Measurements from ENCODE around the gene DPCD. TPM values are rescaled to one million over a fixed set of nuclear protein-coding genes. Genes with fewer than 3 reads are reported as not detected.

The DPCD gene
- total and polyA plus RNA-seq, 4 donors, result 5.1 to 6.9 (median 5.6) TPM

DNA sequence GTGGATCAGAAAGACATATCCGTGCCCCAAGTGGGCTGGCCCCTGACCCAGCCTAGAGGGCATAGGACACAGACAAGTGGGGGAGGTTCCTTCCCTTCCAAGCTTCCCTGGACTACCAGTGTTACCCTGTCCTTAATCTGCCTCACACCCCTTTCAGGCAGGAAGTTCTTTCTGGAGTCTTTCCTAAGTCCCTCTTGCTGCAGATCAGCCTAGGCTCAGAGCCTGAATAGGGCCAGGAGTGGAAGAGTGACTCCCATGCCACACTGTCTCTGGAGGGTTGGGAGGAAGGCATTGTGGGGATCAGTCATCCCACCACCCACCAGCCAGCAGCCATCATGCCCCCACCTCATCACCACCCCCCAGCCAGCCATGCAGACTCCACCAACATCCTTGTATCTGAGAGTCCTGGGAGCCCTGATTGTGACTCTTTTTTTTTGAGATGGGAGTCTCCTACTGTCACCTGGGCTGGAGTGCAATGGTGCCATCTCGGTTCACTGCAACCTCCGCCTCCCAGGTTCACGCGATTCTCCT is 22.7 kb upstream of the DPCD start:
- Histone ChIP-seq H3K9me3 (ENCODE audit: control insufficient read depth in 4 of 4, low read length in 3 of 4) (no peaks in the 10 kb centered on the region), H3K9ac (ENCODE audit: low read depth in 1 of 2, low read length in 2 of 2) (no peak overlapping the region), H3K4me1 (ENCODE audit: control insufficient read depth in 4 of 4, insufficient read depth in 4 of 4, low read length in 3 of 4) (peaks cover 5 to 12% (median 9%) of the 10 kb centered on the region in 4 donors), H3K27ac (ENCODE audit: low read depth in 1 of 2, low read length in 2 of 2) (no peak overlapping the region), H3K4me3 (ENCODE audit: low read depth in 1 of 3, low read length in 3 of 3) (no peak overlapping the region), H3K36me3 (ENCODE audit: control insufficient read depth in 4 of 4, insufficient read depth in 3 of 4, low read depth in 1 of 4, low read length in 3 of 4) (no peaks in the 10 kb centered on the region), H3K27me3 (ENCODE audit: control insufficient read depth in 4 of 4, insufficient read depth in 4 of 4, low read length in 3 of 4) (peaks cover 0 to 7% (median 5%) of the 10 kb centered on the region in 4 donors)
- no peak for DNase-seq (ENCODE audit: low spot score)
- TF ChIP-seq YY1 (IDR thresholded peaks at IDR 0.05), result no peak
- TF ChIP-seq NR2F2 (IDR thresholded peaks at IDR 0.05), result no peak
- TF ChIP-seq GABPA (IDR thresholded peaks at IDR 0.05 in 1 of 2, conservative IDR thresholded peaks at IDR 0.05 in 1 of 2), result no peak
- no peak for TF ChIP-seq ATF3 (IDR thresholded peaks at IDR 0.05)
- TF ChIP-seq FOXA2 (IDR thresholded peaks at IDR 0.05), result no peak
- TF ChIP-seq, protein P1, sequence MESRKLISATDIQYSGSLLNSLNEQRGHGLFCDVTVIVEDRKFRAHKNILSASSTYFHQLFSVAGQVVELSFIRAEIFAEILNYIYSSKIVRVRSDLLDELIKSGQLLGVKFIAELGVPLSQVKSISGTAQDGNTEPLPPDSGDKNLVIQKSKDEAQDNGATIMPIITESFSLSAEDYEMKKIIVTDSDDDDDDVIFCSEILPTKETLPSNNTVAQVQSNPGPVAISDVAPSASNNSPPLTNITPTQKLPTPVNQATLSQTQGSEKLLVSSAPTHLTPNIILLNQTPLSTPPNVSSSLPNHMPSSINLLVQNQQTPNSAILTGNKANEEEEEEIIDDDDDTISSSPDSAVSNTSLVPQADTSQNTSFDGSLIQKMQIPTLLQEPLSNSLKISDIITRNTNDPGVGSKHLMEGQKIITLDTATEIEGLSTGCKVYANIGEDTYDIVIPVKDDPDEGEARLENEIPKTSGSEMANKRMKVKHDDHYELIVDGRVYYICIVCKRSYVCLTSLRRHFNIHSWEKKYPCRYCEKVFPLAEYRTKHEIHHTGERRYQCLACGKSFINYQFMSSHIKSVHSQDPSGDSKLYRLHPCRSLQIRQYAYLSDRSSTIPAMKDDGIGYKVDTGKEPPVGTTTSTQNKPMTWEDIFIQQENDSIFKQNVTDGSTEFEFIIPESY (IDR thresholded peaks at IDR 0.05), result no peak
- no peak for TF ChIP-seq RAD21 (IDR thresholded peaks at IDR 0.05)
- TF ChIP-seq, protein P2, sequence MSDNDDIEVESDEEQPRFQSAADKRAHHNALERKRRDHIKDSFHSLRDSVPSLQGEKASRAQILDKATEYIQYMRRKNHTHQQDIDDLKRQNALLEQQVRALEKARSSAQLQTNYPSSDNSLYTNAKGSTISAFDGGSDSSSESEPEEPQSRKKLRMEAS (IDR thresholded peaks at IDR 0.05), result no peak
- TF ChIP-seq, protein P3, sequence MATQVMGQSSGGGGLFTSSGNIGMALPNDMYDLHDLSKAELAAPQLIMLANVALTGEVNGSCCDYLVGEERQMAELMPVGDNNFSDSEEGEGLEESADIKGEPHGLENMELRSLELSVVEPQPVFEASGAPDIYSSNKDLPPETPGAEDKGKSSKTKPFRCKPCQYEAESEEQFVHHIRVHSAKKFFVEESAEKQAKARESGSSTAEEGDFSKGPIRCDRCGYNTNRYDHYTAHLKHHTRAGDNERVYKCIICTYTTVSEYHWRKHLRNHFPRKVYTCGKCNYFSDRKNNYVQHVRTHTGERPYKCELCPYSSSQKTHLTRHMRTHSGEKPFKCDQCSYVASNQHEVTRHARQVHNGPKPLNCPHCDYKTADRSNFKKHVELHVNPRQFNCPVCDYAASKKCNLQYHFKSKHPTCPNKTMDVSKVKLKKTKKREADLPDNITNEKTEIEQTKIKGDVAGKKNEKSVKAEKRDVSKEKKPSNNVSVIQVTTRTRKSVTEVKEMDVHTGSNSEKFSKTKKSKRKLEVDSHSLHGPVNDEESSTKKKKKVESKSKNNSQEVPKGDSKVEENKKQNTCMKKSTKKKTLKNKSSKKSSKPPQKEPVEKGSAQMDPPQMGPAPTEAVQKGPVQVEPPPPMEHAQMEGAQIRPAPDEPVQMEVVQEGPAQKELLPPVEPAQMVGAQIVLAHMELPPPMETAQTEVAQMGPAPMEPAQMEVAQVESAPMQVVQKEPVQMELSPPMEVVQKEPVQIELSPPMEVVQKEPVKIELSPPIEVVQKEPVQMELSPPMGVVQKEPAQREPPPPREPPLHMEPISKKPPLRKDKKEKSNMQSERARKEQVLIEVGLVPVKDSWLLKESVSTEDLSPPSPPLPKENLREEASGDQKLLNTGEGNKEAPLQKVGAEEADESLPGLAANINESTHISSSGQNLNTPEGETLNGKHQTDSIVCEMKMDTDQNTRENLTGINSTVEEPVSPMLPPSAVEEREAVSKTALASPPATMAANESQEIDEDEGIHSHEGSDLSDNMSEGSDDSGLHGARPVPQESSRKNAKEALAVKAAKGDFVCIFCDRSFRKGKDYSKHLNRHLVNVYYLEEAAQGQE (IDR thresholded peaks at IDR 0.05), result no peak
- WGBS, result 81% methylated on average over 5 of the region's 5 CpGs

DNA sequence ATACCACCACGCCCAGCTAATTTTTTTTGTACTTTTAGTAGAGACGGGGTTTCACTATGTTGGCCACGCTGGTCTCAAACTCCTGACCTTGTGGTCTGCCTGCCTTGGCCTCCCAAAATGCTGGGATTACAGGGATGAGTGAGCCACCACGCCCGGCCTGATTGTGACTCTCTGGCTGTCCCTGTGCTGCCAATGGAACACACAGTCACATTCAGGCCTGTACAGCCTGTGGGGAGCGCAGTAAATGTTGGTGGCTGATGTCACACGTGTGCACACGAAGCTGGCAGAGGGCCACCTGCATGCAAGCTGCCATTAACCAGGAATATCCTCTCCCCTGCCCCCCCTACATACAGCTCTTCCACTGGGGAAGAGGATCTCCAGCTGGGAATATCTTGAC is 22.2 kb upstream of the DPCD start:
- H3K27me3 ChIP-seq (ENCODE audit: control insufficient read depth in 4 of 4, insufficient read depth in 4 of 4, low read length in 3 of 4), result peaks cover 0 to 7% (median 5%) of the 10 kb centered on the region in 4 donors
- DNase-seq (ENCODE audit: low spot score), result no peak
- H3K27ac ChIP-seq (ENCODE audit: low read depth in 1 of 2, low read length in 2 of 2), result no peak overlapping the region
- peaks cover 7 to 17% (median 10%) of the 10 kb centered on the region in 4 donors for H3K4me1 ChIP-seq (ENCODE audit: control insufficient read depth in 4 of 4, insufficient read depth in 4 of 4, low read length in 3 of 4)
- H3K9me3 ChIP-seq (ENCODE audit: control insufficient read depth in 4 of 4, low read length in 3 of 4), result no peaks in the 10 kb centered on the region
- no peaks in the 10 kb centered on the region for H3K36me3 ChIP-seq (ENCODE audit: control insufficient read depth in 4 of 4, insufficient read depth in 3 of 4, low read depth in 1 of 4, low read length in 3 of 4)
- H3K4me3 ChIP-seq (ENCODE audit: low read depth in 1 of 3, low read length in 3 of 3), result no peak overlapping the region
- no peak overlapping the region for H3K9ac ChIP-seq (ENCODE audit: low read depth in 1 of 2, low read length in 2 of 2)
- WGBS, result 70% methylated on average over 8 of the region's 8 CpGs
- TF ChIP-seq, protein P2 (IDR thresholded peaks at IDR 0.05), result no peak
- TF ChIP-seq ATF3 (IDR thresholded peaks at IDR 0.05), result no peak
- TF ChIP-seq HNF4G (IDR thresholded peaks at IDR 0.05), result no peak
- TF ChIP-seq EGR1 (IDR thresholded peaks at IDR 0.05; ENCODE audit: low read depth in 2 of 2), result no peak
- no peak for TF ChIP-seq RAD21 (IDR thresholded peaks at IDR 0.05)
- TF ChIP-seq, protein P4, sequence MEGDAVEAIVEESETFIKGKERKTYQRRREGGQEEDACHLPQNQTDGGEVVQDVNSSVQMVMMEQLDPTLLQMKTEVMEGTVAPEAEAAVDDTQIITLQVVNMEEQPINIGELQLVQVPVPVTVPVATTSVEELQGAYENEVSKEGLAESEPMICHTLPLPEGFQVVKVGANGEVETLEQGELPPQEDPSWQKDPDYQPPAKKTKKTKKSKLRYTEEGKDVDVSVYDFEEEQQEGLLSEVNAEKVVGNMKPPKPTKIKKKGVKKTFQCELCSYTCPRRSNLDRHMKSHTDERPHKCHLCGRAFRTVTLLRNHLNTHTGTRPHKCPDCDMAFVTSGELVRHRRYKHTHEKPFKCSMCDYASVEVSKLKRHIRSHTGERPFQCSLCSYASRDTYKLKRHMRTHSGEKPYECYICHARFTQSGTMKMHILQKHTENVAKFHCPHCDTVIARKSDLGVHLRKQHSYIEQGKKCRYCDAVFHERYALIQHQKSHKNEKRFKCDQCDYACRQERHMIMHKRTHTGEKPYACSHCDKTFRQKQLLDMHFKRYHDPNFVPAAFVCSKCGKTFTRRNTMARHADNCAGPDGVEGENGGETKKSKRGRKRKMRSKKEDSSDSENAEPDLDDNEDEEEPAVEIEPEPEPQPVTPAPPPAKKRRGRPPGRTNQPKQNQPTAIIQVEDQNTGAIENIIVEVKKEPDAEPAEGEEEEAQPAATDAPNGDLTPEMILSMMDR (IDR thresholded peaks at IDR 0.05; ENCODE audit: low read depth, low read length, missing input control), result no peak
- TF ChIP-seq HNF4A (conservative IDR thresholded peaks at IDR 0.05), result no peak
- TF ChIP-seq, protein P3 (IDR thresholded peaks at IDR 0.05), result no peak
- TF ChIP-seq YY1 (IDR thresholded peaks at IDR 0.05), result no peak
- TF ChIP-seq RXRA (IDR thresholded peaks at IDR 0.05), result no peak
- no peak for TF ChIP-seq TAF1 (conservative IDR thresholded peaks at IDR 0.05)
- no peak for TF ChIP-seq JUND (IDR thresholded peaks at IDR 0.05)
- TF ChIP-seq FOXA2 (IDR thresholded peaks at IDR 0.05), result no peak
- no peak for TF ChIP-seq NR2F2 (IDR thresholded peaks at IDR 0.05)
- TF ChIP-seq FOXA1 (IDR thresholded peaks at IDR 0.05), result no peak
- TF ChIP-seq GABPA (IDR thresholded peaks at IDR 0.05 in 1 of 2, conservative IDR thresholded peaks at IDR 0.05 in 1 of 2), result no peak
- no peak for TF ChIP-seq SP1 (IDR thresholded peaks at IDR 0.05)

All from liver (tissue), 9 donors.